ENCODE results near the gene SAMD10. TPM values are rescaled to one million over a fixed set of nuclear protein-coding genes. Genes with fewer than 3 reads are reported as not detected.
A peak's percentile ranks its signal among the peaks of the same experiment; 100 is the strongest.
"Not testable (repeated sequence)": the region's sequence is repeated elsewhere in the genome, so short reads cannot be mapped to it uniquely, and the experiment has no call there.

The SAMD10 gene
- total and polyA plus RNA-seq, 10 of the 15 experiments (the other 5 are each of a cell fraction or from before 2014, with no cell fraction given): 1.3 to 51.4 (median 17.9) TPM

- BruUV-seq (replicated peaks): no TSS peak
- peaks cover 29% of the 10 kb centered on the region; the same call in 2 of the 3 replicates for H3K9me3 ChIP-seq (replicated peaks; ENCODE audit: control insufficient read depth, insufficient read depth, low read length)
- no peak for FAIRE-seq
- peaks cover 36 to 52% of the 10 kb centered on the region in 2 experiments for H3K36me3 ChIP-seq (ENCODE audit: control insufficient read depth in 2 of 2, insufficient read depth in 2 of 2, low read length in 1 of 2)
- RAD21 ChIA-PET (ENCODE audit: unreplicated experiment): no interaction called here
- 93% methylated on average over 2 of the region's 2 CpGs for WGBS (ENCODE audit: insufficient coverage, insufficient replicate concordance, low lambda C conversion rate, missing lambda C conversion rate)
- no peak overlapping the region for H3K9ac ChIP-seq (ENCODE audit: control insufficient read depth, insufficient read depth, low read length)
- no peak for ATAC-seq
- DNase-seq (ENCODE audit: low read depth, low spot score): no peak
- POLR2A ChIA-PET: no interaction called here
- SMC1A ChIA-PET (ENCODE audit: uncharacterized antibody, unreplicated experiment): no interaction called here
- intact Hi-C loops (cut with micrococcal nuclease; ENCODE audit: unreplicated experiment) (no loop called here), in situ Hi-C loops (cut with MboI) (no loop called here)
- no peaks in the 10 kb centered on the region; the same call in 1 of the 2 replicates for H3K79me2 ChIP-seq (ENCODE audit: control insufficient read depth, insufficient read depth, low read length)
- CTCF ChIA-PET: interaction anchor here (0.9 kb wide), 1 partner anchor 35 kb away, joined by 3 read pairs; the partner anchor contains the start of gene PRPF6
- H2AFZ ChIP-seq (ENCODE audit: control insufficient read depth, low read depth, low read length): no peak overlapping the region
- H3K27me3 ChIP-seq (replicated peaks in 1 of 2; ENCODE audit: control insufficient read depth in 2 of 2, insufficient read depth in 2 of 2, low read length in 1 of 2): no peaks in the 10 kb centered on the region
- TF ChIP-seq CBFB (IDR thresholded peaks at IDR 0.05; ENCODE audit: low read depth): no peak
- no peak for TF ChIP-seq RELA (IDR thresholded peaks at IDR 0.05; ENCODE audit: borderline replicate concordance, partially characterized antibody)
- no peak for TF ChIP-seq NR2C1 (IDR thresholded peaks at IDR 0.05)
- no peak for TF ChIP-seq SP1 (IDR thresholded peaks at IDR 0.05; ENCODE audit: low read depth, low read length)
- no peak for TF ChIP-seq HCFC1 (IDR thresholded peaks at IDR 0.05; ENCODE audit: low read length)
- no peak overlapping the region for H3K4me2 ChIP-seq (ENCODE audit: control insufficient read depth, insufficient read depth)
- peaks cover 19% of the 10 kb centered on the region for H3K4me1 ChIP-seq (ENCODE audit: control insufficient read depth, insufficient read depth, low read length)
- no peak overlapping the region for H3K4me3 ChIP-seq
- H3K27ac ChIP-seq (ENCODE audit: control insufficient read depth, insufficient read depth): no peak overlapping the region
- H4K20me1 ChIP-seq (ENCODE audit: control insufficient read depth, insufficient read depth): no peaks in the 10 kb centered on the region
Observed at GRCh38 chr20:64015635-64016034, 36.2 kb upstream of the SAMD10 start.

- H3K4me3 ChIP-seq; BruUV-seq (replicated peaks); H3K27me3 ChIP-seq (replicated peaks in 1 of 2; ENCODE audit: control insufficient read depth in 2 of 2, insufficient read depth in 2 of 2, low read length in 1 of 2); in situ Hi-C loops (cut with MboI); H3K79me2 ChIP-seq (ENCODE audit: control insufficient read depth, insufficient read depth, low read length); H4K20me1 ChIP-seq (ENCODE audit: control insufficient read depth, insufficient read depth); H2AFZ ChIP-seq (ENCODE audit: control insufficient read depth, low read depth, low read length); DNase-seq (ENCODE audit: low read depth, low spot score); FAIRE-seq: not testable (repeated sequence)
- peak overlapping the region; percentile 23; the same call in 1 of the 2 replicates for H3K4me2 ChIP-seq (ENCODE audit: control insufficient read depth, insufficient read depth)
- H3K4me1 ChIP-seq (ENCODE audit: control insufficient read depth, insufficient read depth, low read length): peaks cover 27% of the 10 kb centered on the region
- H3K36me3 ChIP-seq (ENCODE audit: control insufficient read depth in 2 of 2, insufficient read depth in 2 of 2, low read length in 1 of 2): peaks cover 33 to 60% of the 10 kb centered on the region in 2 experiments
- peak; percentile 70 for ATAC-seq
- ChIA-PET SMC1A (ENCODE audit: uncharacterized antibody, unreplicated experiment) (interaction anchor here (1.7 kb wide), 1 partner anchor 32 kb away, joined by 6 read pairs; the partner anchor contains the start of gene PRPF6), CTCF (interaction anchor here (1.6 kb wide), 1 partner anchor 26 kb away, joined by 4 read pairs; no protein-coding TSS in a partner anchor), RAD21 (ENCODE audit: unreplicated experiment) (interaction anchor here (0.7 kb wide), 1 partner anchor 63 kb away, joined by 4 read pairs; no protein-coding TSS in a partner anchor), POLR2A (interaction anchor here (2.2 kb wide), 1 partner anchor 33 kb away, joined by 9 read pairs; the partner anchor contains the start of genes PRPF6 and SAMD10)
- peaks cover 53% of the 10 kb centered on the region for H3K9me3 ChIP-seq (replicated peaks; ENCODE audit: control insufficient read depth, insufficient read depth, low read length)
- 12% methylated on average over 10 of the region's 20 CpGs for WGBS (ENCODE audit: insufficient coverage, insufficient replicate concordance, low lambda C conversion rate, missing lambda C conversion rate)
- peak overlapping the region; percentile 97 for H3K27ac ChIP-seq (ENCODE audit: control insufficient read depth, insufficient read depth)
- intact Hi-C loops (cut with micrococcal nuclease; ENCODE audit: unreplicated experiment): loop anchor here (2.0 kb wide), 1 partner anchor 24 kb away; the partner anchor contains the start of gene C20orf204
- H3K9ac ChIP-seq (ENCODE audit: control insufficient read depth, insufficient read depth, low read length): peak overlapping the region; percentile 57
- TF ChIP-seq ZBTB40 (IDR thresholded peaks at IDR 0.05; ENCODE audit: borderline replicate concordance) (peak; percentile 22; the same call in 1 of the 2 replicates), PKNOX1 (IDR thresholded peaks at IDR 0.05) (0 out of 2 replicates have a peak, but pooled peaks have one; percentile 36), BCL3 (IDR thresholded peaks at IDR 0.05; ENCODE audit: borderline replicate concordance, insufficient read depth, low read depth, low read length, poor library complexity, severe bottlenecking) (peak; percentile 10)
Observed at GRCh38 chr20:64012385-64013154, 33.1 kb upstream of the SAMD10 start.

All from GM12878 (cell line).